GM23338 (cell line): Measurements from ENCODE around the gene DCLK2. TPM values are rescaled to one million over a fixed set of nuclear protein-coding genes. Genes with fewer than 3 reads are reported as not detected.

Experiments
- ATAC-seq: fragments of 200-7000 bp; cut with Tn5 transposase; 3 replicates; pipeline ENCODE4 v1.9.1; 2020
- DNase-seq: peaks from one replicate; pipeline ENCODE4 v3.0.0-alpha.2; 2015; ENCODE audit warnings: low spot score
- H2AFZ ChIP-seq: fragments of 200-600 bp; sonication (generic); 2 replicates; pipeline ENCODE4 v1.8.0; 2016; ENCODE audit warnings: antibody characterized with exemption, mild to moderate bottlenecking, moderate library complexity
- H3F3A ChIP-seq: fragments of 200-600 bp; sonication (generic); replicated peaks from 2 replicates; pipeline ENCODE4 v1.8.0; 2017; ENCODE audit warnings: antibody characterized with exemption, mixed run types, low read depth
- H3K27ac ChIP-seq: fragments of 200-600 bp; sonication (generic); 2 replicates; pipeline ENCODE4 v1.6.1; 2016; ENCODE audit warnings: low read depth
- H3K27me3 ChIP-seq: fragments of 200-600 bp; sonication (generic); 2 replicates; pipeline ENCODE4 v1.8.0; 2016; ENCODE audit warnings: mild to moderate bottlenecking, mixed run types, moderate library complexity; ENCODE audit not compliant: insufficient read depth
- H3K36me3 ChIP-seq: fragments of 200-600 bp; sonication (generic); 2 replicates; pipeline ENCODE4 v1.8.0; 2016; ENCODE audit warnings: mild to moderate bottlenecking; ENCODE audit not compliant: insufficient read depth
- H3K4me1 ChIP-seq: fragments of 200-600 bp; sonication (generic); 2 replicates; pipeline ENCODE4 v1.8.0; 2016; ENCODE audit warnings: mild to moderate bottlenecking, moderate library complexity; ENCODE audit not compliant: insufficient read depth
- H3K4me2 ChIP-seq: fragments of 200-600 bp; sonication (generic); 2 replicates; pipeline ENCODE4 v1.7.1; 2017; ENCODE audit warnings: mixed run types
- H3K4me3 ChIP-seq: fragments of 200-600 bp; sonication (generic); 2 replicates; pipeline ENCODE4 v1.6.1; 2016; ENCODE audit warnings: mixed run types
- H3K79me2 ChIP-seq: fragments of 200-600 bp; sonication (generic); replicated peaks from 2 replicates; pipeline ENCODE4 v1.8.0; 2017; ENCODE audit warnings: mild to moderate bottlenecking; ENCODE audit not compliant: insufficient read depth
- H3K9me2 ChIP-seq: fragments of 200-600 bp; sonication (generic); 2 replicates; pipeline ENCODE4 v1.8.0; 2017; ENCODE audit not compliant: insufficient read depth
- H4K20me1 ChIP-seq: fragments of 200-600 bp; sonication (generic); replicated peaks from 2 replicates; pipeline ENCODE4 v1.8.0; 2017; ENCODE audit warnings: mild to moderate bottlenecking; ENCODE audit not compliant: insufficient read depth
- H3K27ac Mint-ChIP-seq: 2 replicates; pipeline ENCODE4 v1.8.0; 2020; ENCODE audit warnings: inconsistent platforms, mild to moderate bottlenecking, moderate library complexity, mixed read lengths
- H3K27me3 Mint-ChIP-seq: 3 replicates; pipeline ENCODE4 v1.8.0; 2022; ENCODE audit warnings: low read depth, mild to moderate bottlenecking, moderate library complexity, mixed read lengths, inconsistent platforms; ENCODE audit not compliant: insufficient read depth, poor library complexity
- H3K36me3 Mint-ChIP-seq: 3 replicates; pipeline ENCODE4 v1.8.0; 2021; ENCODE audit warnings: low read depth, mild to moderate bottlenecking, inconsistent platforms, moderate library complexity, mixed read lengths
- H3K4me1 Mint-ChIP-seq: 3 replicates; pipeline ENCODE4 v1.8.0; 2020; ENCODE audit warnings: mild to moderate bottlenecking, inconsistent platforms, mixed read lengths
- H3K4me3 Mint-ChIP-seq: 3 replicates; pipeline ENCODE4 v1.8.0; 2021; ENCODE audit warnings: moderate library complexity, mild to moderate bottlenecking, inconsistent platforms, mixed read lengths
- H3K9me3 Mint-ChIP-seq: 3 replicates; pipeline ENCODE4 v1.8.0; 2020; ENCODE audit warnings: moderate library complexity, mild to moderate bottlenecking, inconsistent platforms, mixed read lengths
- CREB1 ChIP-seq: fragments of 250-450 bp; sonication (Bioruptor Pico); IDR thresholded peaks from 2 replicates; pipeline ENCODE4 v1.5.0; 2020; ENCODE audit warnings: low read depth, mild to moderate bottlenecking, moderate library complexity
- JUNB ChIP-seq: IDR thresholded peaks from one replicate; pipeline ENCODE4 v1.6.1; 2016; ENCODE audit warnings: antibody characterized with exemption; ENCODE audit not compliant: unreplicated experiment
- NANOG ChIP-seq: IDR thresholded peaks from 2 replicates; pipeline ENCODE4 v1.6.1; 2016; ENCODE audit warnings: antibody characterized with exemption, borderline replicate concordance
- POLR2AphosphoS5 ChIP-seq: IDR thresholded peaks from 2 replicates; pipeline ENCODE4 v1.6.1; 2016; ENCODE audit warnings: antibody characterized with exemption, low read depth
- ZNF331 ChIP-seq: fragments of 250-450 bp; sonication (Bioruptor Pico); IDR thresholded peaks from 2 replicates; pipeline ENCODE4 v1.5.0; 2020; ENCODE audit warnings: low read depth, mild to moderate bottlenecking, moderate library complexity
- polyA plus RNA-seq: library from polyadenylated mRNA; unstranded; fragments of >200 nt; fragmentation: Nextera tagmentation; extraction: Ambion mirVana; gene quantifications from 2 replicates; pipeline ENCODE4 v1.2.1, GENCODE V29; 2016
- total RNA-seq: library from RNA; depleted of rRNA; stranded (reverse); fragments of >200 nt; shearing (Covaris generic); gene quantifications from 2 replicates; pipeline ENCODE4 v1.2.3, GENCODE V29; 2014
- TF ChIP-seq, protein P1 (sequence below): fragments of 250-450 bp; sonication (Bioruptor Pico); IDR thresholded peaks from 2 replicates; pipeline ENCODE4 v1.5.0; 2020; ENCODE audit warnings: mild to moderate bottlenecking, moderate library complexity
- TF ChIP-seq, protein P2 (sequence below): IDR thresholded peaks from one replicate; pipeline ENCODE4 v1.6.1; 2018; ENCODE audit warnings: antibody characterized with exemption; ENCODE audit not compliant: unreplicated experiment
- TF ChIP-seq, protein P3 (sequence below): IDR thresholded peaks from 2 replicates; pipeline ENCODE4 v1.6.1; 2016; ENCODE audit warnings: antibody characterized with exemption

DCLK2 gene
- total and polyA plus RNA-seq, 2 experiments from 2014 or later: 0.49 TPM; not detected in 1

DNA sequence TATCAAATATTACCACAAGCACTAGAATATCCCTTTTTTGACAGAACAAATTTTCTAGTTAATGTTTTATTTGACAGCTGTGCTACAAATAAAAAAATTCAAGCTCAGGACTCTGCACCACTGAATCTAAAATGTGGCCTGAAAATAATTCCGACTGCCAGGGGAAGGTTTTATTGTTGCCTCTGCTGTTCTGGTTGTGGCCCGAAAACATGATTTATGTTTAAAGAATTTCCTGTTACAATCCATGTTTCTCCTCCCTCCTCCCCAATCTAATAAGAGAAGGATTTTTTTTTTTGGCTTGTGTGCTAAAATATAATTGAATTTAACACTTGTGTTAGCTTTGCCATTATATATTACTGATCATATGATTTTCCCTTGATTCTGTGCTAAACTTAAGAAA lies 227.8 kb downstream of the DCLK2 start:
- H4K20me1 ChIP-seq: no peaks in the 10 kb centered on the region
- H3K4me3 Mint-ChIP-seq: no peak overlapping the region

More for the DNA sequence above, 227.8 kb downstream of the DCLK2 start:
- Histone ChIP-seq H3K79me2 (no peaks in the 10 kb centered on the region), H3K27ac (no peak overlapping the region), H3K36me3 (no peaks in the 10 kb centered on the region), H3K4me1 (peaks cover 6% of the 10 kb centered on the region; the same call in 1 of the 2 replicates), H3K4me2 (no peak overlapping the region), H3K9me2 (no peaks in the 10 kb centered on the region), H3K27me3 (no peaks in the 10 kb centered on the region), H2AFZ (no peak overlapping the region), H3K4me3 (no peak overlapping the region), H3F3A (no peaks in the 10 kb centered on the region)
- Mint-ChIP-seq H3K27ac (no peak overlapping the region), H3K27me3 (no peaks in the 10 kb centered on the region), H3K36me3 (no peaks in the 10 kb centered on the region), H3K4me1 (peaks cover 6% of the 10 kb centered on the region; the same call in 2 of the 3 replicates), H3K9me3 (no peaks in the 10 kb centered on the region)
- DNase-seq (no peak), ATAC-seq (no peak)
- TF ChIP-seq NANOG: no peak
- no peak for TF ChIP-seq JUNB
- TF ChIP-seq, protein P1, sequence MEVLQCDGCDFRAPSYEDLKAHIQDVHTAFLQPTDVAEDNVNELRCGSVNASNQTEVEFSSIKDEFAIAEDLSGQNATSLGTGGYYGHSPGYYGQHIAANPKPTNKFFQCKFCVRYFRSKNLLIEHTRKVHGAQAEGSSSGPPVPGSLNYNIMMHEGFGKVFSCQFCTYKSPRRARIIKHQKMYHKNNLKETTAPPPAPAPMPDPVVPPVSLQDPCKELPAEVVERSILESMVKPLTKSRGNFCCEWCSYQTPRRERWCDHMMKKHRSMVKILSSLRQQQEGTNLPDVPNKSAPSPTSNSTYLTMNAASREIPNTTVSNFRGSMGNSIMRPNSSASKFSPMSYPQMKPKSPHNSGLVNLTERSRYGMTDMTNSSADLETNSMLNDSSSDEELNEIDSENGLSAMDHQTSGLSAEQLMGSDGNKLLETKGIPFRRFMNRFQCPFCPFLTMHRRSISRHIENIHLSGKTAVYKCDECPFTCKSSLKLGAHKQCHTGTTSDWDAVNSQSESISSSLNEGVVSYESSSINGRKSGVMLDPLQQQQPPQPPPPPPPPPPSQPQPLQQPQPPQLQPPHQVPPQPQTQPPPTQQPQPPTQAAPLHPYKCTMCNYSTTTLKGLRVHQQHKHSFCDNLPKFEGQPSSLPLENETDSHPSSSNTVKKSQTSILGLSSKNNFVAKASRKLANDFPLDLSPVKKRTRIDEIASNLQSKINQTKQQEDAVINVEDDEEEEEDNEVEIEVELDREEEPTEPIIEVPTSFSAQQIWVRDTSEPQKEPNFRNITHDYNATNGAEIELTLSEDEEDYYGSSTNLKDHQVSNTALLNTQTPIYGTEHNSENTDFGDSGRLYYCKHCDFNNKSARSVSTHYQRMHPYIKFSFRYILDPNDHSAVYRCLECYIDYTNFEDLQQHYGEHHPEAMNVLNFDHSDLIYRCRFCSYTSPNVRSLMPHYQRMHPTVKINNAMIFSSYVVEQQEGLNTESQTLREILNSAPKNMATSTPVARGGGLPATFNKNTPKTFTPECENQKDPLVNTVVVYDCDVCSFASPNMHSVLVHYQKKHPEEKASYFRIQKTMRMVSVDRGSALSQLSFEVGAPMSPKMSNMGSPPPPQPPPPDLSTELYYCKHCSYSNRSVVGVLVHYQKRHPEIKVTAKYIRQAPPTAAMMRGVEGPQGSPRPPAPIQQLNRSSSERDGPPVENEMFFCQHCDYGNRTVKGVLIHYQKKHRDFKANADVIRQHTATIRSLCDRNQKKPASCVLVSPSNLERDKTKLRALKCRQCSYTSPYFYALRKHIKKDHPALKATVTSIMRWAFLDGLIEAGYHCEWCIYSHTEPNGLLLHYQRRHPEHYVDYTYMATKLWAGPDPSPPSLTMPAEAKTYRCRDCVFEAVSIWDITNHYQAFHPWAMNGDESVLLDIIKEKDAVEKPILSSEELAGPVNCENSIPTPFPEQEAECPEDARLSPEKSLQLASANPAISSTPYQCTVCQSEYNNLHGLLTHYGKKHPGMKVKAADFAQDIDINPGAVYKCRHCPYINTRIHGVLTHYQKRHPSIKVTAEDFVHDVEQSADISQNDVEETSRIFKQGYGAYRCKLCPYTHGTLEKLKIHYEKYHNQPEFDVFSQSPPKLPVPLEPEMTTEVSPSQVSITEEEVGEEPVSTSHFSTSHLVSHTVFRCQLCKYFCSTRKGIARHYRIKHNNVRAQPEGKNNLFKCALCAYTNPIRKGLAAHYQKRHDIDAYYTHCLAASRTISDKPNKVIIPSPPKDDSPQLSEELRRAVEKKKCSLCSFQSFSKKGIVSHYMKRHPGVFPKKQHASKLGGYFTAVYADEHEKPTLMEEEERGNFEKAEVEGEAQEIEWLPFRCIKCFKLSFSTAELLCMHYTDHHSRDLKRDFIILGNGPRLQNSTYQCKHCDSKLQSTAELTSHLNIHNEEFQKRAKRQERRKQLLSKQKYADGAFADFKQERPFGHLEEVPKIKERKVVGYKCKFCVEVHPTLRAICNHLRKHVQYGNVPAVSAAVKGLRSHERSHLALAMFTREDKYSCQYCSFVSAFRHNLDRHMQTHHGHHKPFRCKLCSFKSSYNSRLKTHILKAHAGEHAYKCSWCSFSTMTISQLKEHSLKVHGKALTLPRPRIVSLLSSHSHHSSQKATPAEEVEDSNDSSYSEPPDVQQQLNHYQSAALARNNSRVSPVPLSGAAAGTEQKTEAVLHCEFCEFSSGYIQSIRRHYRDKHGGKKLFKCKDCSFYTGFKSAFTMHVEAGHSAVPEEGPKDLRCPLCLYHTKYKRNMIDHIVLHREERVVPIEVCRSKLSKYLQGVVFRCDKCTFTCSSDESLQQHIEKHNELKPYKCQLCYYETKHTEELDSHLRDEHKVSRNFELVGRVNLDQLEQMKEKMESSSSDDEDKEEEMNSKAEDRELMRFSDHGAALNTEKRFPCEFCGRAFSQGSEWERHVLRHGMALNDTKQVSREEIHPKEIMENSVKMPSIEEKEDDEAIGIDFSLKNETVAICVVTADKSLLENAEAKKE (CRISPR knock-in tag): no peak
- TF ChIP-seq ZNF331 (CRISPR knock-in tag): no peak
- TF ChIP-seq, protein P2, sequence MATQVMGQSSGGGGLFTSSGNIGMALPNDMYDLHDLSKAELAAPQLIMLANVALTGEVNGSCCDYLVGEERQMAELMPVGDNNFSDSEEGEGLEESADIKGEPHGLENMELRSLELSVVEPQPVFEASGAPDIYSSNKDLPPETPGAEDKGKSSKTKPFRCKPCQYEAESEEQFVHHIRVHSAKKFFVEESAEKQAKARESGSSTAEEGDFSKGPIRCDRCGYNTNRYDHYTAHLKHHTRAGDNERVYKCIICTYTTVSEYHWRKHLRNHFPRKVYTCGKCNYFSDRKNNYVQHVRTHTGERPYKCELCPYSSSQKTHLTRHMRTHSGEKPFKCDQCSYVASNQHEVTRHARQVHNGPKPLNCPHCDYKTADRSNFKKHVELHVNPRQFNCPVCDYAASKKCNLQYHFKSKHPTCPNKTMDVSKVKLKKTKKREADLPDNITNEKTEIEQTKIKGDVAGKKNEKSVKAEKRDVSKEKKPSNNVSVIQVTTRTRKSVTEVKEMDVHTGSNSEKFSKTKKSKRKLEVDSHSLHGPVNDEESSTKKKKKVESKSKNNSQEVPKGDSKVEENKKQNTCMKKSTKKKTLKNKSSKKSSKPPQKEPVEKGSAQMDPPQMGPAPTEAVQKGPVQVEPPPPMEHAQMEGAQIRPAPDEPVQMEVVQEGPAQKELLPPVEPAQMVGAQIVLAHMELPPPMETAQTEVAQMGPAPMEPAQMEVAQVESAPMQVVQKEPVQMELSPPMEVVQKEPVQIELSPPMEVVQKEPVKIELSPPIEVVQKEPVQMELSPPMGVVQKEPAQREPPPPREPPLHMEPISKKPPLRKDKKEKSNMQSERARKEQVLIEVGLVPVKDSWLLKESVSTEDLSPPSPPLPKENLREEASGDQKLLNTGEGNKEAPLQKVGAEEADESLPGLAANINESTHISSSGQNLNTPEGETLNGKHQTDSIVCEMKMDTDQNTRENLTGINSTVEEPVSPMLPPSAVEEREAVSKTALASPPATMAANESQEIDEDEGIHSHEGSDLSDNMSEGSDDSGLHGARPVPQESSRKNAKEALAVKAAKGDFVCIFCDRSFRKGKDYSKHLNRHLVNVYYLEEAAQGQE: no peak
- no peak for TF ChIP-seq POLR2AphosphoS5
- TF ChIP-seq, protein P3, sequence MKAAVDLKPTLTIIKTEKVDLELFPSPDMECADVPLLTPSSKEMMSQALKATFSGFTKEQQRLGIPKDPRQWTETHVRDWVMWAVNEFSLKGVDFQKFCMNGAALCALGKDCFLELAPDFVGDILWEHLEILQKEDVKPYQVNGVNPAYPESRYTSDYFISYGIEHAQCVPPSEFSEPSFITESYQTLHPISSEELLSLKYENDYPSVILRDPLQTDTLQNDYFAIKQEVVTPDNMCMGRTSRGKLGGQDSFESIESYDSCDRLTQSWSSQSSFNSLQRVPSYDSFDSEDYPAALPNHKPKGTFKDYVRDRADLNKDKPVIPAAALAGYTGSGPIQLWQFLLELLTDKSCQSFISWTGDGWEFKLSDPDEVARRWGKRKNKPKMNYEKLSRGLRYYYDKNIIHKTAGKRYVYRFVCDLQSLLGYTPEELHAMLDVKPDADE: no peak
- TF ChIP-seq CREB1 (CRISPR knock-in tag): no peak
